ENCODE results near the gene ADGRA3. TPM values are rescaled to one million over a fixed set of nuclear protein-coding genes. Genes with fewer than 3 reads are reported as not detected.

The ADGRA3 gene
- total RNA-seq, 1 experiment from 2014 or later: 35.0 TPM

GRCh38 chr4:22456291-22456690 is 59.6 kb downstream of the ADGRA3 start:
- no peaks in the 10 kb centered on the region for H3K27me3 ChIP-seq (replicated peaks; ENCODE audit: control insufficient read depth, insufficient read depth, low read length)
- Mint-ChIP-seq H3K36me3 (ENCODE audit: insufficient read depth, unreplicated experiment) (peaks cover 14% of the 10 kb centered on the region), H3K9me3 (ENCODE audit: unreplicated experiment) (no peaks in the 10 kb centered on the region), H3K27ac (ENCODE audit: unreplicated experiment) (no peak overlapping the region), H3K4me3 (ENCODE audit: unreplicated experiment) (no peak overlapping the region), H3K27me3 (ENCODE audit: insufficient read depth, unreplicated experiment) (no peaks in the 10 kb centered on the region), H3K4me1 (ENCODE audit: low read depth, unreplicated experiment) (peaks cover 30% of the 10 kb centered on the region)
- intact Hi-C loops (cut with micrococcal nuclease; ENCODE audit: unreplicated experiment): no loop called here
- no peak for DNase-seq
- no peak overlapping the region for H3K4me3 ChIP-seq (ENCODE audit: low read depth, low read length)
- BruUV-seq (replicated peaks): no TSS peak
- no peaks in the 10 kb centered on the region for H3K36me3 ChIP-seq (ENCODE audit: control insufficient read depth, insufficient read depth, low read length)
- peaks cover 45% of the 10 kb centered on the region for H3K4me1 ChIP-seq
- H3K9me3 ChIP-seq: no peaks in the 10 kb centered on the region
- TF ChIP-seq, protein P1, sequence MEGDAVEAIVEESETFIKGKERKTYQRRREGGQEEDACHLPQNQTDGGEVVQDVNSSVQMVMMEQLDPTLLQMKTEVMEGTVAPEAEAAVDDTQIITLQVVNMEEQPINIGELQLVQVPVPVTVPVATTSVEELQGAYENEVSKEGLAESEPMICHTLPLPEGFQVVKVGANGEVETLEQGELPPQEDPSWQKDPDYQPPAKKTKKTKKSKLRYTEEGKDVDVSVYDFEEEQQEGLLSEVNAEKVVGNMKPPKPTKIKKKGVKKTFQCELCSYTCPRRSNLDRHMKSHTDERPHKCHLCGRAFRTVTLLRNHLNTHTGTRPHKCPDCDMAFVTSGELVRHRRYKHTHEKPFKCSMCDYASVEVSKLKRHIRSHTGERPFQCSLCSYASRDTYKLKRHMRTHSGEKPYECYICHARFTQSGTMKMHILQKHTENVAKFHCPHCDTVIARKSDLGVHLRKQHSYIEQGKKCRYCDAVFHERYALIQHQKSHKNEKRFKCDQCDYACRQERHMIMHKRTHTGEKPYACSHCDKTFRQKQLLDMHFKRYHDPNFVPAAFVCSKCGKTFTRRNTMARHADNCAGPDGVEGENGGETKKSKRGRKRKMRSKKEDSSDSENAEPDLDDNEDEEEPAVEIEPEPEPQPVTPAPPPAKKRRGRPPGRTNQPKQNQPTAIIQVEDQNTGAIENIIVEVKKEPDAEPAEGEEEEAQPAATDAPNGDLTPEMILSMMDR (IDR thresholded peaks at IDR 0.05; ENCODE audit: insufficient read depth in 1 of 2, low read depth in 1 of 2, low read length in 1 of 2, severe bottlenecking in 1 of 2, unreplicated experiment in 1 of 2): no peak
- ChIA-PET CTCF (no interaction called here), POLR2A (no interaction called here)

DNA sequence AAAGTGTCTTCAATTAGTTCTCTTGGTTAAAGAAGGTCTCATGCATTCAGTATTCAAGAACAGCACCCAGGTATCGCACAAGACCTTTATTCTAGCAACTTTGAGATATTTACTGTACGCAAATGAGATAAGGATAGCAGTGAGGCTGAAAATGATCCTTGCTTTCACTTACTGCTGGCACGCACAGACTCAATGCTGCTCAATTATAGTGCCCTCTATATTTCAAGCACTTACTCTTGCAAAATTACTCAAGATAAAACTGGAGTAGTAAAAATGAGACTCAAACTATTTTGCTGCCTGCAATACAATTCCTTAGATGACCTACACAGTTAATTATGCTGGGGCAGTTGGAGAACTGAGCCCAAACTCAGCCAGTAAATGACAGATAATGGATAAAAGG is 60.9 kb downstream of the ADGRA3 start:
- H3K27ac Mint-ChIP-seq (ENCODE audit: unreplicated experiment): no peak overlapping the region

GRCh38 chr4:22454216-22454838 is 61.5 kb downstream of the ADGRA3 start:
- H3K4me1 ChIP-seq: peaks cover 30% of the 10 kb centered on the region
- no peaks in the 10 kb centered on the region for H3K36me3 ChIP-seq (ENCODE audit: control insufficient read depth, insufficient read depth, low read length)
- peaks cover 14% of the 10 kb centered on the region for H3K4me1 Mint-ChIP-seq (ENCODE audit: low read depth, unreplicated experiment)
- no peaks in the 10 kb centered on the region for H3K9me3 Mint-ChIP-seq (ENCODE audit: unreplicated experiment)
- no peak for DNase-seq
- no peaks in the 10 kb centered on the region for H3K27me3 ChIP-seq (replicated peaks; ENCODE audit: control insufficient read depth, insufficient read depth, low read length)
- POLR2A ChIA-PET: no interaction called here
- H3K36me3 Mint-ChIP-seq (ENCODE audit: insufficient read depth, unreplicated experiment): peaks cover 14% of the 10 kb centered on the region
- BruUV-seq (replicated peaks): no TSS peak
- H3K4me3 ChIP-seq (ENCODE audit: low read depth, low read length): no peak overlapping the region
- H3K27ac Mint-ChIP-seq (ENCODE audit: unreplicated experiment): no peak overlapping the region
- H3K4me3 Mint-ChIP-seq (ENCODE audit: unreplicated experiment): no peak overlapping the region
- TF ChIP-seq, protein P1 (IDR thresholded peaks at IDR 0.05; ENCODE audit: insufficient read depth in 1 of 2, low read depth in 1 of 2, low read length in 1 of 2, severe bottlenecking in 1 of 2, unreplicated experiment in 1 of 2): no peak
- intact Hi-C loops (cut with micrococcal nuclease; ENCODE audit: unreplicated experiment): no loop called here
- no peaks in the 10 kb centered on the region for H3K9me3 ChIP-seq
- H3K27me3 Mint-ChIP-seq (ENCODE audit: insufficient read depth, unreplicated experiment): no peaks in the 10 kb centered on the region
- CTCF ChIA-PET: interaction anchor here (1.5 kb wide), 1 partner anchor 9 kb away, joined by 3 read pairs; no protein-coding TSS in a partner anchor

More for the DNA sequence above, 60.9 kb downstream of the ADGRA3 start:
- intact Hi-C loops (cut with micrococcal nuclease; ENCODE audit: unreplicated experiment): no loop called here
- H3K4me1 Mint-ChIP-seq (ENCODE audit: low read depth, unreplicated experiment): peaks cover 18% of the 10 kb centered on the region
- Histone ChIP-seq H3K4me3 (ENCODE audit: low read depth, low read length) (no peak overlapping the region), H3K9me3 (no peaks in the 10 kb centered on the region), H3K4me1 (peaks cover 36% of the 10 kb centered on the region), H3K27me3 (replicated peaks; ENCODE audit: control insufficient read depth, insufficient read depth, low read length) (no peaks in the 10 kb centered on the region), H3K36me3 (ENCODE audit: control insufficient read depth, insufficient read depth, low read length) (no peaks in the 10 kb centered on the region)
- POLR2A ChIA-PET: no interaction called here
- no peaks in the 10 kb centered on the region for H3K27me3 Mint-ChIP-seq (ENCODE audit: insufficient read depth, unreplicated experiment)
- TF ChIP-seq, protein P1 (IDR thresholded peaks at IDR 0.05; ENCODE audit: insufficient read depth in 1 of 2, low read depth in 1 of 2, low read length in 1 of 2, severe bottlenecking in 1 of 2, unreplicated experiment in 1 of 2): no peak
- BruUV-seq (replicated peaks): no TSS peak
- peaks cover 14% of the 10 kb centered on the region for H3K36me3 Mint-ChIP-seq (ENCODE audit: insufficient read depth, unreplicated experiment)
- no peaks in the 10 kb centered on the region for H3K9me3 Mint-ChIP-seq (ENCODE audit: unreplicated experiment)
- CTCF ChIA-PET: no interaction called here
- H3K4me3 Mint-ChIP-seq (ENCODE audit: unreplicated experiment): no peak overlapping the region
- no peak for DNase-seq

All from Caco-2 (cell line).